ENCODE measurements around the gene PYGL. TPM values are rescaled to one million over a fixed set of nuclear protein-coding genes. Genes with fewer than 3 reads are reported as not detected.

PYGL gene
- 197 to 397 TPM (median 331 TPM) in 3 replicates for polyA plus RNA-seq
- 180 TPM for polyA plus RNA-seq (2011; ENCODE audit: low read depth)
- polyA plus RNA-seq (2011; cell fraction: cytosol; rRNA removed), result 295 and 307 TPM in 2 replicates
- polyA plus RNA-seq (2011; cell fraction: nucleus; rRNA removed), result 435 and 438 TPM in 2 replicates
- polyA plus RNA-seq (2012; ENCODE audit: low replicate concordance), result 141 and 328 TPM in 2 replicates
- polyA minus RNA-seq, result 163 to 351 TPM (median 225 TPM) in 3 replicates
- polyA minus RNA-seq (2011; cell fraction: cytosol; rRNA and poly(A)+ RNA removed), result 255 TPM
- 192 and 362 TPM in 2 replicates for polyA minus RNA-seq (2011; cell fraction: nucleus; rRNA and poly(A)+ RNA removed)

GRCh38 chr14:50943943-50944646 is at the start of gene PYGL:
Gene PYGL, minus strand, starts transcription at chr14:50944483. Its CDS starts 80 bp downstream, at chr14:50944403.
- peaks cover 2 to 9% of the 10 kb centered on the region in 2 experiments for H3K36me3 ChIP-seq (ENCODE audit: control insufficient read depth in 2 of 2, extremely low read depth in 1 of 2, insufficient read depth in 2 of 2, low read length in 2 of 2)
- H3K4me1 ChIP-seq (ENCODE audit: control insufficient read depth, extremely low read depth, insufficient read depth, low read length), result peaks cover 29% of the 10 kb centered on the region
- H3K9me3 ChIP-seq (ENCODE audit: control insufficient read depth, low read depth, low read length), result no peaks in the 10 kb centered on the region
- peaks cover 43% of the 10 kb centered on the region for H3K79me2 ChIP-seq (ENCODE audit: control insufficient read depth, insufficient read depth, low read length)
- no peak for DNase-seq (ENCODE audit: low read depth, low spot score)
- H4K20me1 ChIP-seq (ENCODE audit: control insufficient read depth, extremely low read depth, insufficient read depth, low read length), result no peaks in the 10 kb centered on the region
- H3K4me2 ChIP-seq (ENCODE audit: control insufficient read depth, extremely low read depth, insufficient read depth, low read depth, low read length), result peak within 1 kb of the TSS; percentile 89
- no peak for TF ChIP-seq CTCF (optimal IDR thresholded peaks at IDR 0.05 in 1 of 3, IDR thresholded peaks at IDR 0.05 in 1 of 3, conservative IDR thresholded peaks at IDR 0.05 in 1 of 3; ENCODE audit: extremely low read depth in 1 of 3, insufficient read depth in 2 of 3, low read length in 3 of 3)
- no peak for TF ChIP-seq EZH2 (IDR thresholded peaks at IDR 0.05; ENCODE audit: low read length)
- no peaks in the 10 kb centered on the region for H3K27me3 ChIP-seq (ENCODE audit: control insufficient read depth, extremely low read depth, insufficient read depth, low read length)
- H3K9ac ChIP-seq (ENCODE audit: control insufficient read depth, extremely low read depth, insufficient read depth, low read length), result peak within 1 kb of the TSS; percentile 85
- H3K27ac ChIP-seq (ENCODE audit: control insufficient read depth, insufficient read depth, low read length), result peak within 1 kb of the TSS; percentile 85
- peak within 1 kb of the TSS; percentile 84 for H2AFZ ChIP-seq (ENCODE audit: control insufficient read depth, low read length)
- dilution Hi-C loops (cut with MboI; ENCODE audit: extremely low pct_ligation_motif_present, low sequenced_read_pairs), result no loop called here
- no peaks in the 10 kb centered on the region for H3K9me1 ChIP-seq (ENCODE audit: control insufficient read depth, extremely low read depth, insufficient read depth, low read length)
- no peak for FAIRE-seq
- peak within 1 kb of the TSS; percentile 96 to 98 (median 96) for H3K4me3 ChIP-seq (ENCODE audit: control insufficient read depth in 2 of 3, extremely low read depth in 1 of 3, insufficient read depth in 2 of 3, low read depth in 1 of 3, low read length in 3 of 3)

DNA sequence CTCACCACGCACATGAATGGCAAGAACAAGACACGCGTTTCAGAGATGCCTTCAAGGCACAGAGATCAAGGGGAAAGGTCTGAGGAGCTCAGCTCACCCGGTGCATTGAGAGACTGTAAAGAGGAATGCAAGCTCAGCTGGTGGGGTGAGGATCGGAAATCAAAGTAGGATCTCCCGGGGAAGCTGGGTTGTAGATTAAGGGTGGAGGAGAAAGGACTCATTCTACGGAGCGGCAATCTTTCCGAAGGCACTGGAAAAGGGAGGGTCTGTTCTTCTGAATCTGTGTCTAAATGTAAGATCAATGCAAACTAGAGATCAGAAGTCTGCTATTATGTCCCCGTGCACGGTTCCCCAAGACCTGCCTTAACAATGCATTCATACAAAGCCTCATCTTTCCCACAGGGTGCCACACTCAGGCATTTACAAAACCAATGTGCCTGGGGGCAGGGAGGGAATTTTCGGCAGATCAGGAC is 41.6 kb upstream of the PYGL start:
- dilution Hi-C loops (cut with MboI; ENCODE audit: extremely low pct_ligation_motif_present, low sequenced_read_pairs), result no loop called here

More for the DNA sequence above, 41.6 kb upstream of the PYGL start:
- Histone ChIP-seq H3K36me3 (ENCODE audit: control insufficient read depth in 2 of 2, extremely low read depth in 1 of 2, insufficient read depth in 2 of 2, low read length in 2 of 2) (no peaks in the 10 kb centered on the region), H3K9ac (ENCODE audit: control insufficient read depth, extremely low read depth, insufficient read depth, low read length) (no peak overlapping the region), H3K4me2 (ENCODE audit: control insufficient read depth, extremely low read depth, insufficient read depth, low read depth, low read length) (no peak overlapping the region), H2AFZ (ENCODE audit: control insufficient read depth, low read length) (no peak overlapping the region), H3K9me3 (ENCODE audit: control insufficient read depth, low read depth, low read length) (no peaks in the 10 kb centered on the region), H3K27ac (ENCODE audit: control insufficient read depth, insufficient read depth, low read length) (no peak overlapping the region), H4K20me1 (ENCODE audit: control insufficient read depth, extremely low read depth, insufficient read depth, low read length) (no peaks in the 10 kb centered on the region), H3K4me1 (ENCODE audit: control insufficient read depth, extremely low read depth, insufficient read depth, low read length) (no peaks in the 10 kb centered on the region), H3K79me2 (ENCODE audit: control insufficient read depth, insufficient read depth, low read length) (no peaks in the 10 kb centered on the region), H3K9me1 (ENCODE audit: control insufficient read depth, extremely low read depth, insufficient read depth, low read length) (no peaks in the 10 kb centered on the region), H3K4me3 (ENCODE audit: control insufficient read depth in 2 of 3, extremely low read depth in 1 of 3, insufficient read depth in 2 of 3, low read depth in 1 of 3, low read length in 3 of 3) (no peak overlapping the region), H3K27me3 (ENCODE audit: control insufficient read depth, extremely low read depth, insufficient read depth, low read length) (peaks cover 14% of the 10 kb centered on the region)
- FAIRE-seq (no peak), DNase-seq (ENCODE audit: low read depth, low spot score) (no peak)
- TF ChIP-seq CTCF (optimal IDR thresholded peaks at IDR 0.05 in 1 of 3, IDR thresholded peaks at IDR 0.05 in 1 of 3, conservative IDR thresholded peaks at IDR 0.05 in 1 of 3; ENCODE audit: extremely low read depth in 1 of 3, insufficient read depth in 2 of 3, low read length in 3 of 3) (no peak), EZH2 (IDR thresholded peaks at IDR 0.05; ENCODE audit: low read length) (no peak)
